Measurements from ENCODE around the gene AAK1.

AAK1 gene

DNA sequence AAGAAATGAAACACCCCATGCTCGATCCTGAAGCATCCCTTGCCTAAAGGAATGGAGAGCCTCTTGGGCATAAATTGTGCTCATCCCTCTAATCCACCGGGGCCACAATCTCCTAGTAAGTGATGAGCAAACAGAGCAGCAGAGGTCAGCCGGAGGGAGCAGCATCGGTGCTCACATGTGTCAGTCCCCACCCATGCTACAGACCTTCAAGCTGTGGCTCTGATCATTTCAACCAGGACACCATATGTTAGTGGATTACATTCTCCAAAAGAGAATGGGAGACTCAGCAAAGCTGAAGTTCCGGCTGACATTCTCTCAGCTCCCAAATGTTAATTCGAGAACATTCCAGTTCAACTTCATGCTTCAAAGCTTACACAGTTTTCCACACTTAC lies 75.6 kb downstream of the AAK1 start:
- no peak for FAIRE-seq
- TF ChIP-seq, protein P1, sequence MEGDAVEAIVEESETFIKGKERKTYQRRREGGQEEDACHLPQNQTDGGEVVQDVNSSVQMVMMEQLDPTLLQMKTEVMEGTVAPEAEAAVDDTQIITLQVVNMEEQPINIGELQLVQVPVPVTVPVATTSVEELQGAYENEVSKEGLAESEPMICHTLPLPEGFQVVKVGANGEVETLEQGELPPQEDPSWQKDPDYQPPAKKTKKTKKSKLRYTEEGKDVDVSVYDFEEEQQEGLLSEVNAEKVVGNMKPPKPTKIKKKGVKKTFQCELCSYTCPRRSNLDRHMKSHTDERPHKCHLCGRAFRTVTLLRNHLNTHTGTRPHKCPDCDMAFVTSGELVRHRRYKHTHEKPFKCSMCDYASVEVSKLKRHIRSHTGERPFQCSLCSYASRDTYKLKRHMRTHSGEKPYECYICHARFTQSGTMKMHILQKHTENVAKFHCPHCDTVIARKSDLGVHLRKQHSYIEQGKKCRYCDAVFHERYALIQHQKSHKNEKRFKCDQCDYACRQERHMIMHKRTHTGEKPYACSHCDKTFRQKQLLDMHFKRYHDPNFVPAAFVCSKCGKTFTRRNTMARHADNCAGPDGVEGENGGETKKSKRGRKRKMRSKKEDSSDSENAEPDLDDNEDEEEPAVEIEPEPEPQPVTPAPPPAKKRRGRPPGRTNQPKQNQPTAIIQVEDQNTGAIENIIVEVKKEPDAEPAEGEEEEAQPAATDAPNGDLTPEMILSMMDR (IDR thresholded peaks at IDR 0.05; ENCODE audit: insufficient read depth, missing control alignments) = no peak
- no peak for DNase-seq (ENCODE audit: insufficient read length, low spot score)

DNA sequence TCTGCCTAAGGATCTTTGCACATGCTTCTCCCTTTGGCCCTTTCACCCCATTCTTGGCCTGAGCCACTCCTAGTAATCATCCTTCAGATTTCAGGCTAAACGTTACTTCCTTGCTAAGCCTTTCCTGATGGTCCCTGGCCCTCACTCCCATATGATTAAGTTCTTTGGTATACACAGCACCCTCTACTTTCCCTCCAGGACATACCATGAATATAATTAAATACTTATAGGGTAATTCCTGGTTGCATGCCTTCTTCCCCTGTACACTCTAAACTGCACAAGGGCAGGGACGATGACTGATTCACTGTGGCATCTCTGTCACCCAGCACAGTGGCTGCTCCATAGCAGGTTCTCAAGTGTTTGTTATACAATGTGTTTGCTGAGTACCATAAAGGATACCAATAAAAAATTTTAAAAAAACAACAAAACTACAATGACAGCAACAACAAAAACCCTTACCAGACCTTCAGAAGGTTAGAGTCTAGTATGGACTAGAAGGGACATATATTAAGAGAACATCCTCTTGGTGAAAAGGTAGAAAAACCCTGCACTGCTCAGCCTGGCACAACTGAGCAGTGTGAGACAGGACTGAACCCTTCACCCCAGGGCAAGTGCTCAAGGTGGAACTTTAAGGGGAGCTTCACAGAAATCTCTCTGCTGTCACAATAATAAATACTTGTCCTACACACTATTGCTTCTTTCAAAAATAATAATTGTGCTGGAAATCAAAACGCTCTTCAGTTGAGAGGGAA lies 76.2 kb downstream of the AAK1 start:
- DNase-seq (ENCODE audit: insufficient read length, low spot score) (no peak), FAIRE-seq (no peak)
- TF ChIP-seq, protein P1 (IDR thresholded peaks at IDR 0.05; ENCODE audit: insufficient read depth, missing control alignments) = no peak

DNA sequence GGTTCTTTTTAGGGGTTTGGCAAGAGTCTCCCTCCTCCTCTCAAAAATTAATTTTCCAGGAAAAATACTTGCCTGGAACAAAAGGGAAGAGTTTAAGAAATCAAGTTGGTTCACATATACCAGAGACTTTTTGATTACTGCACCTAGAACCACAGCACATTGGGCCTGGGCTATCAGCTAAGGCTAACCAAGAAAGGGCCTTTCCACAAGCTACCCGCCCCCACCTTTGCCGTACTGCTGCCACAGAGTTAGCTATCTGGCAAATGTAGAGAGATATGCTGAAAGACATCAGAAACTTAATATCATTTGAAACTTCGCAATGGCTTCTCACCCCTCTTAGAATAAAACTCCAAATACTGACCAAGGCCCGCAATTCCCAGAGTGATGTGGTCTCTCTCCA lies 76.9 kb downstream of the AAK1 start:
- TF ChIP-seq, protein P1 (IDR thresholded peaks at IDR 0.05; ENCODE audit: insufficient read depth, missing control alignments) = no peak
- FAIRE-seq (no peak), DNase-seq (ENCODE audit: insufficient read length, low spot score) (no peak)

DNA sequence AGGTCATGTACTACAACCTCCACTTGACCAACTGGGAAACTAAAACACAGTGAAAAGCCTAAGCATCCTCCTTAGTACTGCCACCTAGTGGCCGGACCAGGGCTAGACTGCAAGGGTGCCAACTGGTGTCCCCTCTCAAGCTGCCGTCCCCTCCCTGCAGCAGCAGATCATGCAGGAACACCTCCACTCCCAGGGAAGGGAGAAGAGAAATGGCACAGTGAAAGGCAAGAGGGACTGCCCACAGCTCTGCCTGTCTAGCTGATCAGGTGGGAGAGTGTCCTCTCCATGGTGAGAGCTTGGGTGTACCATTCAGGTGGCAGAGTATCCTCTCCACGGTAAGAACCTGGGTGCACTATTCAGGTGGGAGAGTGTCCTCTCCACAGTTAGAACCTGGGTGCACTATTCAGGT lies 78.1 kb downstream of the AAK1 start:
- TF ChIP-seq, protein P1 (IDR thresholded peaks at IDR 0.05; ENCODE audit: insufficient read depth, missing control alignments) = peak; percentile 69
- FAIRE-seq (no peak), DNase-seq (ENCODE audit: insufficient read length, low spot score) (no peak)

DNA sequence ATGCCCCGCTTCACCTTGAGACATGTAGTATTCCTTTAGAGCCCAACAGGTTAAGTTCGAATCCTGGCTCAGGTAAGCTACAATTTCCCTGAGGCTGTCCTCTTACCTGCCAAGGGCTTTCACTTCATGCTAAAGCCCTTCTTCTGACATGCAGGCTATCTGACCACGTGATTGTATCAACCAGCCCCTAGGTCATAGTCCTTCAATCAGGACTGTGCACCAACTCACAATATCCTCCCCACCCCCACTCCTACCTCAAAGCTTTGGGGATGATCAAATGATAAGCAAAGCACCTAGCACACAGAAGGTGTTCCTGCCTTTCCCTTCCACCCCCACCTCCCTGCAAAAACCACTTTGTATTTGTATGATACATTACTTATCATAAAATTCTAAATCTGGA lies 78.9 kb downstream of the AAK1 start:
- FAIRE-seq (no peak), DNase-seq (ENCODE audit: insufficient read length, low spot score) (no peak)
- TF ChIP-seq, protein P1 (IDR thresholded peaks at IDR 0.05; ENCODE audit: insufficient read depth, missing control alignments) = no peak

DNA sequence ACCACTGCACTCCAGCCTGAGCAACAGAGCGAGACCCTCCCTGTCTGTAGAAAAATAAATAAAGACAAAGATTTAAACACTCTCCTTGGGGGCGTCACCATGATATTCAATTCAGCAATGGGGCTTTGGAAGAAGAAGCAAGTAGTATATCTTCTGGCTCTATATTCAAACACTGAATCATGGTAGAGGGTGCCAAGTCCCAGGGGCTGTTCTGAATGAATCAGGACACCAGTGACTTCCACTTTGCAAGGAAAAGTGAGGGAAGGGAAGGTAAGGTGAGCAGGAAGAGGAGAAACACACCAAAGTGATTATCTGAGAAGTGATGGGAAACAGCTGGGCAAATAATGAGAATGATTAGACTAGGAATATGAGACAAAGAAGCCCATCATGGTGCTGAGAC lies 80.5 kb downstream of the AAK1 start:
- FAIRE-seq = no peak
- DNase-seq (ENCODE audit: insufficient read length, low spot score) = no peak
- TF ChIP-seq, protein P1 (IDR thresholded peaks at IDR 0.05; ENCODE audit: insufficient read depth, missing control alignments) = no peak

DNA sequence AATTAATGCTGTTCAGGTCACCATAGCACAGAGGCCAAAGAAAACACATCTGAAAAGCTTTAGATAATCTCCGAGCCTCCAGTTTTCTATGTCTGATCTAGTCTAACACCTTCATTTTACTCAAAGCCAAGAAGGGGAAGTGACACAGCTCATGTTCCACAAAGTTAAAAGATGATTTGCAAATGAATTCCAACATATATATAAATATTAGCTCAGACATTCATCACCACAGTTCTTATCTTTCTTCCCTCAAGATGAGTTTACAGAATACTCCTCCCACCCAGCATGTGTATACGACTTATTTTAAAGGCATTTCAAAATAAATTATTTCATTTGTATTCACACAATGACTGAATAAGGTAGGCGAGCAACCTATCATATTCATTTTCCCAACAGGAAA lies 82.4 kb downstream of the AAK1 start:
- FAIRE-seq = no peak
- DNase-seq (ENCODE audit: insufficient read length, low spot score) = no peak
- TF ChIP-seq, protein P1 (IDR thresholded peaks at IDR 0.05; ENCODE audit: insufficient read depth, missing control alignments) = no peak
